Osteoblast (primary cell): ENCODE measurements around the gene LIN7B. TPM values are rescaled to one million over a fixed set of nuclear protein-coding genes. Genes with fewer than 3 reads are reported as not detected.

Experiments
- DNase-seq: peaks from one replicate; pipeline ENCODE4 v3.0.0; 2011; ENCODE audit warnings: low spot score, mixed read lengths; ENCODE audit not compliant: insufficient read length; ENCODE audit errors: missing footprints
- H2AFZ ChIP-seq: 2 replicates; pipeline ENCODE4 v1.6.0; 2011; ENCODE audit warnings: mild to moderate bottlenecking, low read length
- H3K27ac ChIP-seq: 2 replicates; pipeline ENCODE4 v1.5.1; 2011; ENCODE audit warnings: mild to moderate bottlenecking, low read depth, low read length, moderate library complexity
- H3K27me3 ChIP-seq: 2 replicates; pipeline ENCODE4 v1.6.0; 2012; ENCODE audit warnings: mild to moderate bottlenecking, control low read depth, inconsistent platforms, low read length, moderate library complexity; ENCODE audit not compliant: insufficient read depth
- H3K36me3 ChIP-seq: 2 replicates; pipeline ENCODE4 v1.5.1; 2011; ENCODE audit warnings: mild to moderate bottlenecking, low read length, control low read depth, moderate library complexity; ENCODE audit not compliant: insufficient read depth
- H3K4me1 ChIP-seq: 2 replicates; pipeline ENCODE4 v1.5.1; 2011; ENCODE audit warnings: mild to moderate bottlenecking, low read length, control low read depth, moderate library complexity; ENCODE audit not compliant: insufficient read depth
- H3K4me2 ChIP-seq: 2 replicates; pipeline ENCODE4 v1.6.0; 2011; ENCODE audit warnings: mild to moderate bottlenecking, low read length; ENCODE audit not compliant: insufficient read depth
- H3K4me3 ChIP-seq: fragments of 200-600 bp; sonication (generic); 3 replicates; pipeline ENCODE4 v1.5.1; 2012; ENCODE audit warnings: mild to moderate bottlenecking, low read length, inconsistent platforms; ENCODE audit not compliant: insufficient read depth
- H3K79me2 ChIP-seq: 2 replicates; pipeline ENCODE4 v1.6.0; 2012; ENCODE audit warnings: mild to moderate bottlenecking, low read length, control low read depth, inconsistent platforms; ENCODE audit not compliant: insufficient read depth
- H3K9me3 ChIP-seq: 2 replicates; pipeline ENCODE4 v1.5.1; 2011; ENCODE audit warnings: low read depth, low read length, control low read depth
- H4K20me1 ChIP-seq: 2 replicates; pipeline ENCODE4 v1.6.0; 2012; ENCODE audit warnings: mild to moderate bottlenecking, low read length, control low read depth; ENCODE audit not compliant: insufficient read depth
- CTCF ChIP-seq: IDR thresholded peaks from 2 replicates; pipeline ENCODE4 v1.5.1; 2011; ENCODE audit warnings: mild to moderate bottlenecking, low read depth, low read length, moderate library complexity; ENCODE audit errors: extremely low read depth
- total RNA-seq: library from RNA; depleted of rRNA; stranded (reverse); fragments of >200 nt; gene quantifications from 2 replicates; pipeline ENCODE4 v1.2.3, GENCODE V29; 2012

Gene LIN7B
- total RNA-seq, 1 donor, result 6.2 TPM

- Histone ChIP-seq H3K36me3 (peaks cover 35% of the 10 kb centered on the region), H3K27ac (peak overlapping the region; percentile 89), H3K79me2 (peaks cover 58% of the 10 kb centered on the region), H3K9me3 (no peaks in the 10 kb centered on the region), H3K4me2 (peak overlapping the region; percentile 100), H3K4me1 (peaks cover 22% of the 10 kb centered on the region), H4K20me1 (peaks cover 47% of the 10 kb centered on the region), H3K4me3 (peak overlapping the region; percentile 94), H3K27me3 (no peaks in the 10 kb centered on the region), H2AFZ (no peak overlapping the region)
- no peak for TF ChIP-seq CTCF
- peak; percentile 22 for DNase-seq
Measured at GRCh38 chr19:49086296-49086695, 27.9 kb upstream of the LIN7B start.

DNA sequence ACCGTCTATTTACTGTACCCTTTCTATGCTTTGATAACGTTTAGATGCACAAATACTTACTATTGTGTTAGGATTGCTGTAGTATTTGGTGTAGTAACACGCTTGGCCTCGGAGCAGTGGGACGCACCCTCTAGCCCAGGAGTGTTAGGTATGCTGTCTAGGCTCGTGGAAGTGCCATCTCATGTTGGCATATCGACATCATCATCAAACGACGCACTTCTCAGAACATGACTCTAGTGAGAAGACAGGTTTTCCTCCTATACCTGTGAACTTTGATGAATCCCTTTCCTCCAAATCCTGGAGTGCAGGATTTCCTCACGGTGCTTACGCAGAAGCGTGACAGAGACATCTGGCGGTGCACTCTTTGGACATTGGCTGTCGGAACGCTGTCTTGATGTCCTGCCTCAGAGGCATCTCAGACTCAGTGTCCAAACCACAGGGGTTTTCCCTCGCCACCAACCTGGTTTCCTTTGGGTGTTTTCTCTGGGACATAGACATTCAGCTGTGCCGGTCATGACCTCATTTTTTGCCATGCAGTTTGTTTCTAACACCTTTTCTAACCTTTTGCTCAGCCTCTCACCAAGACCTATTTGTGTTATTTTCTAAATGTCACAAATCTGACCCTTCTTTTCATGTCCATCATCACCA lies 22.7 kb upstream of the LIN7B start:
- Histone ChIP-seq H3K4me3 (no peak overlapping the region), H3K4me1 (peaks cover 13% of the 10 kb centered on the region), H3K9me3 (no peaks in the 10 kb centered on the region), H4K20me1 (peaks cover 60% of the 10 kb centered on the region), H3K27ac (no peak overlapping the region), H3K79me2 (peaks cover 94% of the 10 kb centered on the region), H3K4me2 (no peak overlapping the region), H3K27me3 (no peaks in the 10 kb centered on the region), H3K36me3 (peaks cover 78% of the 10 kb centered on the region), H2AFZ (no peak overlapping the region)
- no peak for TF ChIP-seq CTCF
- DNase-seq, result no peak

DNA sequence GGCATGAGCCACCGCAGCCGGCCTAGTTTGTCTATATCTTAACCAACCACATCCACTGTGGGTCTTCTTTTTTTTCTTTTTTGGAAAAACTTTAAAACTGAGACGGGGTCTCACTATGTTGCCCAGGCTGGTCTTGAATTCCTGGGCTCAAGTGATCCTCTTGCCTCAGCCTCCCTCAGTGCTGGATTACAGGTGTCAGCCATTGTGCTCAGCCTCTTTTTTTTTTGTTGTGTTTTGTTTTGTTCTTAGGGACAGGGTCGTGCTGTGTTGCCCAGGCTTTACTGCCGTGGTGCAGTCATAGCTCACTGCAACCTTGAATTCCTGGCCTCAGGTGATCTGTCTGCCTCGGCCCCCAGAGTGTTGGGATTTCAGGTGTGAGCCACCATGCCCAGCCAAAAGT lies 21.5 kb upstream of the LIN7B start:
- peaks cover 52% of the 10 kb centered on the region for H4K20me1 ChIP-seq
- peaks cover 92% of the 10 kb centered on the region for H3K79me2 ChIP-seq
- H3K36me3 ChIP-seq, result peaks cover 81% of the 10 kb centered on the region

More for the DNA sequence above, 21.5 kb upstream of the LIN7B start:
- no peak for TF ChIP-seq CTCF
- no peak for DNase-seq
- H3K27ac ChIP-seq, result no peak overlapping the region
- no peaks in the 10 kb centered on the region for H3K27me3 ChIP-seq
- no peak overlapping the region for H2AFZ ChIP-seq
- H3K9me3 ChIP-seq, result no peaks in the 10 kb centered on the region
- H3K4me3 ChIP-seq, result no peak overlapping the region
- H3K4me1 ChIP-seq, result peaks cover 1% of the 10 kb centered on the region
- H3K4me2 ChIP-seq, result no peak overlapping the region
